Measurements from ENCODE around the gene ACTG2.

GRCh38 chr2:73885406-73885805 is 7.4 kb upstream of the ACTG2 start:
- TF ChIP-seq, protein P1, sequence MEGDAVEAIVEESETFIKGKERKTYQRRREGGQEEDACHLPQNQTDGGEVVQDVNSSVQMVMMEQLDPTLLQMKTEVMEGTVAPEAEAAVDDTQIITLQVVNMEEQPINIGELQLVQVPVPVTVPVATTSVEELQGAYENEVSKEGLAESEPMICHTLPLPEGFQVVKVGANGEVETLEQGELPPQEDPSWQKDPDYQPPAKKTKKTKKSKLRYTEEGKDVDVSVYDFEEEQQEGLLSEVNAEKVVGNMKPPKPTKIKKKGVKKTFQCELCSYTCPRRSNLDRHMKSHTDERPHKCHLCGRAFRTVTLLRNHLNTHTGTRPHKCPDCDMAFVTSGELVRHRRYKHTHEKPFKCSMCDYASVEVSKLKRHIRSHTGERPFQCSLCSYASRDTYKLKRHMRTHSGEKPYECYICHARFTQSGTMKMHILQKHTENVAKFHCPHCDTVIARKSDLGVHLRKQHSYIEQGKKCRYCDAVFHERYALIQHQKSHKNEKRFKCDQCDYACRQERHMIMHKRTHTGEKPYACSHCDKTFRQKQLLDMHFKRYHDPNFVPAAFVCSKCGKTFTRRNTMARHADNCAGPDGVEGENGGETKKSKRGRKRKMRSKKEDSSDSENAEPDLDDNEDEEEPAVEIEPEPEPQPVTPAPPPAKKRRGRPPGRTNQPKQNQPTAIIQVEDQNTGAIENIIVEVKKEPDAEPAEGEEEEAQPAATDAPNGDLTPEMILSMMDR (IDR thresholded peaks at IDR 0.05) = no peak
- TF ChIP-seq POLR2AphosphoS5 (IDR thresholded peaks at IDR 0.05) = no peak
